Measurements from ENCODE around the gene PTBP1.

Gene PTBP1

DNA sequence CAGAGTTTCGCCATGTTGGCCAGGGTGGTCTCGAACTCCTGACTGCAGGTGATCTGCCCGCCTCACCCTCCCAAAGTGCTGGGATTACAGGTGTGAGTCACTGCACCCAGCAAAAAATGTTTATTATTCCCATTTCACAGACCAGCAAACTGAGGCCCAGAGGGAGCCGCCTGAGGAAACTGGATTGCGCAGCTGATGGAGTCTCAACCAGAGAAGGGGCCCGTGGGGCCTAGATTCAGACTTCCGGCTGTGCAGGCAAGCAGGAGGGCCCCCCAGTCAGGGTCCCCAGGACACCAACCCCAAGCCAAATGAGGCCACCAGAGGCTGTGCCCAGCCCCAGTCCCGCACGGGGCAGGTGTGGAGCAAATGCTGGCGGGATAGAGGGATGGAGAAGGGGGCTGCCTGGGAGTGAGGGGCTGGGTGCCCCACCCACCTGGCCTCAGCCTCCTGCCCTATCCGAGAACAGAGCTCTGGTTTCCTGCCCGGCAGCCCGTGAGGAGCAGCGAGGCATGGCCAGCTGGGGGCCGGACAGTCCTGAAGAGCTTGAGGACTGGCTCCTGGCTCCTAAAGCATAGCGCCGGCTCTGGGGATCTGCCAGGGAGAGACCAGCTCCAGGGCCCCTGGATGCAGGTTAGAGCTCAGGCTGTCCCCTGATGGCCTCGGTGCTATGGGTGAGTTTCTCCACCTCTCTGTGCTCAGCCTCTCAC lies 24.4 kb upstream of the PTBP1 start:
- DNase-seq (ENCODE audit: low spot score), result no peak

DNA sequence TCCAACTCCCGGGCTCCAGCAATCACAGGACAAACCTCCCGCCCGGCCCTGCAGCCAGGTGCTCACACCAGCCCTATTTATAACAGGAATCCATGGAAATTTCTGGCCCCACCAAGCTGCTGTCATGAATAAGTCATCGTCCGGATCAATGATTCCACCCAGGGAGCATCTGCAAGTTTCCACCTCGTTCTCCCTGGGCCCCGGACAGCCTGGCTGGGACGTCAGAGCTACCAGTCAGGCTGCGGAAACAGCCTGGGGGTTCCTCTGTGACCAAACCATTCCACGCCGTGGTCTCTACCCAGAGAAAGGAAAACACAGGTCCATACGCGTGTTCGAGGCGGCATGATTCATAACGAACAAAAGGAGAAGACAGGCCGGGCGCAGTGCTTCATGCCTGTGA lies 20.7 kb upstream of the PTBP1 start:
- DNase-seq (ENCODE audit: low spot score), result no peak

DNA sequence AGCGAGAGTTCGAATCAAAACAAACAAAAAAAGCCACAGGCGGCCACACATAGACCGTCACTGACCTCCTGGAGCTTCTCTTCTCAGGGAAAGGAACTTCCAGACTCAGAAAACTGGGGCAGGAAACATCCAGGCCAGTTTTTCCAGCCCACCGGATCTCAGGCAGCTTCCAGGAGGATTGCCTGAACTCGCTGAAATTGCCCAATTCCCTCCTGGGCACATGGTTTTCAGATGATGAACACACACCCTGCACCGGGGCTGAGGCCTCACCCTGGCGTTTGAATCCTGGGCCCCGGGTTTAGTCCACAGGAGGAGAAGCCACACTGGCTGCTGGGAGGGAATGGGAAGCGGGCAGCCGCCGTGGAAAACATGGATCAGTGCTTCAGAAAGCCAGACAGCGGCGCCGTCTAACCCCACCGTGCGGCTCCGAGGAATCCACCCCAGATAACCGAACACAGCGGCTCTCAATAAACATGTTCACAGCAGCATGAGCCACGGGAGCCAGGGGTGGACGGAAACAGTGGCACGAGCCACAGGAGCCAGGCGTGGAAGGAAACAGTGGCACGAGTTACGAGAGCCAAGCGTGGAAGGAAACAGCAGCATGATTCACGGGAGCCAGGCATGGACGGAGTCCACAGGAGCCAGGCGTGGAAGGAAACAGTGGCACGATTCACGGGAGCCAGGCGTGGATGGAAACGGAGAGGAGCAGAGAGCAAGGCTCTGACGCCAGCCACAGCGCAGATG lies 18.2 kb upstream of the PTBP1 start:
- no peak for DNase-seq (ENCODE audit: low spot score)

DNA sequence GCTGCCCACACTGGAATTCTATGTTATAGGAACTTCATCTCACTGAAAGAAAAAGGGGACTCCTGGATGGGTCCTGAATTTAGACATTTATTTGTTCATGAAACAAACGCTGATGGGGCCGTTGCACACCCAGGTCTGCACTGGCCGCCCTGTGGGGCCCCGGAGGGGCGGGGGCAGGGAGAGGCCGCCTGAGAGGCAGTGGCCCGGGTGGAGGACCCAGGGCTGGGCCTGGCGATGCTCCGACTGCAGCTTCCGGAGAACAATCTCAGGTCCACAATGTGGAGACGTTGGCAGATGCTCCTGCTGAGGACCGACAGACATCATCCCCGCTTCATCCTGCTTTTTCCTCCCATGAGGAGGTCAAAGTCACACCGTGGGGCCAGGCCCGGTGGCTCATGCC lies 16.3 kb upstream of the PTBP1 start:
- no peak for DNase-seq (ENCODE audit: low spot score)

DNA sequence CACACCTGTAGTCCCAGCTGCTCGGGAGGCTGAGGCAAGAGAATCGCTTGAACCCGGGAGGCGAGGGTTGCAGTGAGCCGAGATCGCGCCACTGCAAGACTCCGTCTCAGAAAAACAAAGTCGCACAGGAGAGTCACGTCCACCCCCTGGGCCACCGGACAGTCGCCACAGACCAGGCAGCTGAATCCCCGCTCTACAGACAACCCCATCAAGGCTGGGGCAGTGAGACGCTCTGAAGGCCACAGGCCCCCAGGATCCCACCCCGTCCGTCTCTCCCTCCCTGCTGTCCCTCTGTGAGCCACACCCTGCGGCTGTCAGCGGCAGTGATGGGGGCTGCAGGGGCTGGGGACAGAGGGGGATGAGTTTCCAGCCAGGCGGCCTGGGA lies 15.5 kb upstream of the PTBP1 start:
- DNase-seq (ENCODE audit: low spot score), result no peak

DNA sequence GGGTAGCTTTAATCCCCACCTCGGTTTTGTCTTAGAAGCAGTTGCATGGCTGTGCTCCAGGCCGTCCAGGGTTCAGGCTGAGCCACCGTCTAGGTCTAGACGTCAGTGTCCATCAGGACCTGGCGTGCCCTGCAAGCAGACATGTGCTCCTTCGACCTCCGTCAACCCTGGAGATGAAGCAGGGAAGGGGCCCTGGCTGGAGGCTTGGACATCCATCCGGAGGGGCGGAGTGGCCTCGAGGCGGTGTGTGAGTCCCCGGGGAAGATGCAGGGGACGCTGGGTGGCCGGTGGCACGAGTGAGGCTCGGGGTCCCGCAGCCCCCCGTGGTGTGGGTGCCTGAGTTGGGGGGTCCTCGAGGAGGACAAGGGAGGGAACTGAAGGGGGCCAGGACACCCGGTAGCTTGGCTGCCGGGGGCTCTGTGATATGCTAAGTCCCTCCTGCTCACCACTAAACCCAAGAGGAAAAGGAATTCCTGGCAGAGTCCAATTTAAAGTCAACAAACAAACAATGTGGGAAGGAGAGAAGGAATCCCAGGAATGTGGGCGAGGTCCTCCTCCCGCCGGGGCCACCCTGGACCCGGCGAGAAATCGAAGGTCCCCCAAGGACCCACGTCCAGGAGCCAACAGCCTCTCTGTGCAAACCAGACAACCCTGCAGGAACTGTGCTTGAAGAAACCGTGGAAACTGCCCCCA lies 14.9 kb upstream of the PTBP1 start:
- no peak for DNase-seq (ENCODE audit: low spot score)

GRCh38 chr19:782878-783668 lies 14.2 kb upstream of the PTBP1 start:
- DNase-seq (ENCODE audit: low spot score), result no peak

- no peak for DNase-seq (ENCODE audit: low spot score)
Observed at GRCh38 chr19:784541-784940, 12.7 kb upstream of the PTBP1 start.

GRCh38 chr19:787536-787935 lies 9.7 kb upstream of the PTBP1 start:
- DNase-seq (ENCODE audit: low spot score), result no peak

DNA sequence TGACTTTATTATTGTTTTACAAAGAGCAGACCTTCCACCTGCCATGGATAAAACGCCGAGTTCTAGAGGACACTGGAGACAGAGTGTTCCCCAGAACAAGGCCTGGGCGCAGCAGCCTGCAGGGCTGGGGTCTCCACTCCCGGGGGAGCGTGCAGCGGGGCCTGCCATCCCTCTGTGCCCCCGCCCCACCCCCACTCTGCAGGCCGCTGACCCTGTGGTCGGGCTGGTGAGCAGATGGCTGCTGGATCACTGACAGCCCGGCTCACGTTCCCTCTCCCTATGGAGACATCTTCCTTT lies 8.6 kb upstream of the PTBP1 start:
- DNase-seq (ENCODE audit: low spot score), result no peak

- DNase-seq (ENCODE audit: low spot score), result no peak
Observed at GRCh38 chr19:788983-789700, 8.1 kb upstream of the PTBP1 start.

GRCh38 chr19:789701-790060 lies 7.6 kb upstream of the PTBP1 start:
- DNase-seq (ENCODE audit: low spot score), result no peak

- no peak for DNase-seq (ENCODE audit: low spot score)
Observed at GRCh38 chr19:791007-791566, 6.2 kb upstream of the PTBP1 start.

DNA sequence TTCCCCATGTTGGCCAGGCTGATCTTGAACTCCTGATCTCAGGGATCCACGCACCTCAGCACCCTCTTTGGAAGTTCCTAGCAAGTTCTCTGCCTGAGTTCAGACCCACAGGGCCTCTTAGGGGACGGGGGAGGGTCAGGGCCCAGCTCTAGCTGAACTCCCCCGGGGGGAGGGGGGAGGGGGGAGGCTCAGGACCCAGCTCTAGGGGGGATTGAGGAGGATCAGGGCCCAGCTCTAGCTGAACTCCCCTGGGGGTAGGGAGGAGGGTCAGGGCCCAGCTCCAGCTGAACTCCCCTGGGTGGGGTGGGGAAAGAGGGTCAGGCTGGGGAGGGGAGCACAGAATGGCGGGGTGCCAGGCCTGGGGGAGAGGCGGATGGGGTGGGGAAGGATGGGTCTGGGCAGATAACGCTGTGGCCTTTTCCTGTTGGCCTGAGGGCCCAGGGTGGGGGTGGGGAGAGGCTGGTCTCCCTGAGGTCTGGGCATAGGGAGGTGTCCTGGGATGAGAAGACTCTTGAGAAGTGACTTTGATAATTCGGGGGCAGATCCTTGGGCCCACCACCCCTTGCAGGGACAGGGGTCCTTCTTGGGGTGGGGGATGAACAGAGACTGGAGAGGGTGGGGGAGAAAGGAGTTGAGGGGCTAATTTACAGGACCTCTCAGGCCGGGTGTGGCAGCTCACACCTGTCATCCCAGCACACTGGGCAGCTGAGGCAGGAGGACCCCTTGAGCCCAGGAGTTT lies 5.5 kb upstream of the PTBP1 start:
- no peak for DNase-seq (ENCODE audit: low spot score)

DNA sequence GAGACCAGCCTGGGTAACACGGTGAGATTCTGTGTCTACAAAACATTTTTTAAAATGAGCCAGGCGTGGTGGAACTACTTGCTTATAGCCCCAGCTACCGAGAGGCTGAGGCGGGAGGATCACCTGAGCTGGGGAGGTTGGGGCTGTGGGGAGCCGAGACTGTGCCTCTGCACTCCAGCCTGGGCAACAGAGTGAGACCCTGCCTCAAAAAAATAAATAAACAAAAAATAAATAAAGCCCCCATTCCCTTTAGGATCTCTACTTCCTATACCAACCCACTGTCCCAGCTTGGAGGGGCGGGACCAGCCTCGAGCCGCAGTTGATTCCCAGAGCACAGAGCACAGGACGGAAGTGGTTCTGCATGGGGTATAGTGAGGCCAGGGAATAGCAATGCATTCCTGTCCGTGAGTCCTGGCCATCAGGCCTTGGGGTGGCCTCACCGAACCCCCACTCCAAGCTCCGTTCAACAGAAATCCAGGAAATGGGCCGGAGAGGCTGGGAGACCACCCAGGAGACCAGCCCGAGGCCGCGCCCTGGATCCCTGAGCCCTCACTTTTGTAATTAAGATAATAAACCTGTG lies 4.9 kb upstream of the PTBP1 start:
- no peak for DNase-seq (ENCODE audit: low spot score)

- DNase-seq (ENCODE audit: low spot score), result no peak
Observed at GRCh38 chr19:793806-794205, 3.4 kb upstream of the PTBP1 start.

DNA sequence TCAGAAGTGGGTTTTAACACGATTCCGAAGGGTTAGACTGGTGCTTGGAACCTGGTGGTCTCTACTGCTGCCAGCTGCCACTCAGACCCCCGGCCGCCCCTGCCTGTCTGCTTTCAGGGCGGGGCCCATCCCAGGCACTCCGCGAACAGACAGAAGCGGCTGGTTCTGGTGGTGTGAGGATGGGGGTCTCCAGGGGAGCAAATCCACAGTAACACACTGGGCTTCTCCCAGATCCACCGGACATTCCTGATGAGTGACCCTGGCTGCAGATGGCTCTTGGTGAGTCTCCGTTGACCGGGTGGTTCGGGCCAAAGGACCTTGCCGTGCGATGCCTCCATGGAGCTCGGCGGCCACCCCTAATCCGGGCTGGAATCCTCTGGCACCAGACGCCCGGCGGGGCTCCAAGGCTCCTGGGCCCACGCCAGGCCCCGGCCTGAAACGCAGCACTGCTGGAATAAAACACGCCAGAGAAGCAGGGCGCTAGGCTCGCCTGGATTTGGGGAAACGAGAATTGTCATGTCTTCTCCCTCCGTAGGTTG lies 2.1 kb upstream of the PTBP1 start:
- no peak for DNase-seq (ENCODE audit: low spot score)

GRCh38 chr19:795691-796581 lies 1.3 kb upstream of the PTBP1 start:
- no peak for DNase-seq (ENCODE audit: low spot score)

Data from activated CD4-positive, alpha-beta T cell treated with anti-CD3 and anti-CD28 coated beads, Interleukin-2, Interleukin-4, amounts not matched to agents 100 ng/mL and 50 ng/mL, durations not matched to agents 16 hours and 8 hours (primary cell).